Thyroid gland (tissue), 4 donors: ENCODE data around the gene A1CF.

Experiments used
- CTCF ChIP-seq, 6 experiments: fragments of 200-600 bp in 3 of 6; fragments of 450-650 bp in 3 of 6; sonication (generic) in 3 of 6; IDR thresholded peaks; one replicate each; pipeline ENCODE4 v1.5.1; 2016 to 2019; ENCODE audit warnings: antibody characterized with exemption in 6 of 6, mild to moderate bottlenecking in 2 of 6, inconsistent platforms in 1 of 6, moderate library complexity in 1 of 6
- POLR2A ChIP-seq, 2 donors: fragments of 450-650 bp; IDR thresholded peaks; one replicate each; pipeline ENCODE4 v1.6.1; 2017; ENCODE audit warnings: antibody characterized with exemption in 2 of 2, mild to moderate bottlenecking in 2 of 2, moderate library complexity in 1 of 2

GRCh38 chr10:50824782-50825181 is 60.6 kb downstream of the A1CF start:
- no peak for TF ChIP-seq CTCF (IDR thresholded peaks at IDR 0.05)
- TF ChIP-seq POLR2A (IDR thresholded peaks at IDR 0.05), result no peak
